GM19351 (cell line): Measurements from ENCODE around the gene DGCR8.

Experiments
- ATAC-seq: cut with Tn5 transposase; IDR thresholded peaks from one replicate; pipeline ENCODE4 v1.9.1; 2021; ENCODE audit warnings: mild to moderate bottlenecking, moderate library complexity; ENCODE audit not compliant: unreplicated experiment

The DGCR8 gene

GRCh38 chr22:20135265-20135664 is 55.2 kb downstream of the DGCR8 start:
- ATAC-seq, result no peak

- ATAC-seq, result no peak
Observed at GRCh38 chr22:20135806-20136602, 56.0 kb downstream of the DGCR8 start.

GRCh38 chr22:20136603-20136873 is 56.5 kb downstream of the DGCR8 start:
- no peak for ATAC-seq

- ATAC-seq, result no peak
Observed at GRCh38 chr22:20137113-20137512, 57.1 kb downstream of the DGCR8 start.

GRCh38 chr22:20137671-20138416 is 57.8 kb downstream of the DGCR8 start:
- no peak for ATAC-seq

GRCh38 chr22:20138417-20138738 is 58.3 kb downstream of the DGCR8 start:
- no peak for ATAC-seq

GRCh38 chr22:20138868-20139267 is 58.8 kb downstream of the DGCR8 start:
- no peak for ATAC-seq

- no peak for ATAC-seq
Observed at GRCh38 chr22:20139391-20140106, 59.5 kb downstream of the DGCR8 start.

- ATAC-seq, result no peak
Observed at GRCh38 chr22:20140107-20140445, 60.0 kb downstream of the DGCR8 start.

- ATAC-seq, result no peak
Observed at GRCh38 chr22:20140521-20140964, 60.5 kb downstream of the DGCR8 start.

GRCh38 chr22:20141186-20142077 is 61.4 kb downstream of the DGCR8 start:
- ATAC-seq, result no peak

GRCh38 chr22:20142711-20143621 is 62.9 kb downstream of the DGCR8 start:
- no peak for ATAC-seq

- no peak for ATAC-seq
Observed at GRCh38 chr22:20143883-20144665, 64.0 kb downstream of the DGCR8 start.

- ATAC-seq, result no peak
Observed at GRCh38 chr22:20145206-20145831, 65.3 kb downstream of the DGCR8 start.

GRCh38 chr22:20145832-20146223 is 65.8 kb downstream of the DGCR8 start:
- no peak for ATAC-seq

- ATAC-seq, result no peak
Observed at GRCh38 chr22:20146777-20147176, 66.7 kb downstream of the DGCR8 start.

GRCh38 chr22:20147237-20147988 is 67.4 kb downstream of the DGCR8 start:
- no peak for ATAC-seq

GRCh38 chr22:20148414-20148813 is 68.4 kb downstream of the DGCR8 start:
- ATAC-seq, result no peak
